ENCODE measurements around the gene SLC9A2. TPM values are rescaled to one million over a fixed set of nuclear protein-coding genes. Genes with fewer than 3 reads are reported as not detected.

SLC9A2 gene
- under 0.01 TPM in 2 replicates for total RNA-seq

GRCh38 chr2:102619414-102620319, at the start of gene SLC9A2:
Gene SLC9A2 (plus strand): TSS chr2:102619553. CDS start chr2:102619849, 296 bp downstream.

Other genes with a start within 250 kb of the SLC9A2 start
- gene IL18RAP, start 196.4 kb upstream of the SLC9A2 start, total RNA-seq, result under 0.01 TPM in 1 of 2 replicates, not detected in the other
- gene SLC9A4, start 146.3 kb upstream of the SLC9A2 start, total RNA-seq, result under 0.01 TPM in 2 replicates
- gene TMEM182, start 142.5 kb downstream of the SLC9A2 start, total RNA-seq, result 0.16 and 0.76 TPM in 2 replicates

Data from bladder microvascular endothelial cell (primary cell).